GM18861 (cell line): Measurements from ENCODE around the gene SIM2.

Source experiments
- ATAC-seq: cut with Tn5 transposase; IDR thresholded peaks from one replicate; pipeline ENCODE4 v1.9.1; 2021; ENCODE audit not compliant: unreplicated experiment

Gene SIM2

GRCh38 chr21:36700295-36700970 lies 1.5 kb downstream of the SIM2 start:
- ATAC-seq, result no peak

- no peak for ATAC-seq
Measured at GRCh38 chr21:36700971-36701755, 2.2 kb downstream of the SIM2 start.

GRCh38 chr21:36701756-36702621 lies 3.1 kb downstream of the SIM2 start:
- ATAC-seq, result no peak

GRCh38 chr21:36702622-36702968 lies 3.7 kb downstream of the SIM2 start:
- no peak for ATAC-seq

GRCh38 chr21:36703123-36703522 lies 4.2 kb downstream of the SIM2 start:
- ATAC-seq, result no peak

- no peak for ATAC-seq
Measured at GRCh38 chr21:36703626-36704280, 4.8 kb downstream of the SIM2 start.

- no peak for ATAC-seq
Measured at GRCh38 chr21:36704281-36704957, 5.5 kb downstream of the SIM2 start.

- no peak for ATAC-seq
Measured at GRCh38 chr21:36704958-36705678, 6.2 kb downstream of the SIM2 start.

- no peak for ATAC-seq
Measured at GRCh38 chr21:36705679-36706481, 7.0 kb downstream of the SIM2 start.

- no peak for ATAC-seq
Measured at GRCh38 chr21:36706482-36706852, 7.6 kb downstream of the SIM2 start.

GRCh38 chr21:36706951-36707762 lies 8.2 kb downstream of the SIM2 start:
- no peak for ATAC-seq

GRCh38 chr21:36707763-36708285 lies 8.9 kb downstream of the SIM2 start:
- ATAC-seq, result no peak

- no peak for ATAC-seq
Measured at GRCh38 chr21:36708286-36709029, 9.5 kb downstream of the SIM2 start.

- no peak for ATAC-seq
Measured at GRCh38 chr21:36709030-36709867, 10.3 kb downstream of the SIM2 start.

- ATAC-seq, result no peak
Measured at GRCh38 chr21:36709868-36710728, 11.2 kb downstream of the SIM2 start.

- no peak for ATAC-seq
Measured at GRCh38 chr21:36710729-36711048, 11.8 kb downstream of the SIM2 start.
